ENCODE data around the gene PDC.
"Not testable (repeated sequence)": the region's sequence is repeated elsewhere in the genome, so short reads cannot be mapped to it uniquely, and the experiment has no call there.

The PDC gene

DNA sequence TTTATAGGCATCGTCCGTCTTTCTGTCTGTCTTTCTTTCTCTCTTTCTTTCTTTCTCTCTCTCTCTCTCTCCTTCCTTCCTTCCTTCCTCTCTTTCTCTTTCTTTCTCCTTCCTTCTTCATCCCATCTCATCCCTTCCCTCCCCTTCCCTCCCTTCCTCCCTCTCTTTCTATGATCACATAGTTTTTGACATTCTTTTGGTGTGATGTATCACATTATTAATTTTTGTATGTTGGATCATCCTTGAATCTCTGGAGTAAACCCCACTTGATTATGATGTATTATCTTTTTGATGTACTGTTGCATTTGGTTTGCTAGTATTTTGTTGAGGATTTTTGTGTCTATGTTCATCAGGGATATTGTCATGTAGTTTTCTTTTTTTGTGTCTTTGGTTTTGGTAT is 59.5 kb downstream of the PDC start:
- not testable (repeated sequence) for DNase-seq (ENCODE audit: low read depth in 2 of 2)

Data from stimulated activated CD8-positive, alpha-beta memory T cell treated with anti-CD3 and anti-CD28 coated beads, Interleukin-2, amount 100 ng/mL, for 48 hours (primary cell).